Endothelial cell of umbilical vein (primary cell): ENCODE measurements around the gene HOMER1. TPM values are rescaled to one million over a fixed set of nuclear protein-coding genes. Genes with fewer than 3 reads are reported as not detected.

Experiments
- BruUV-seq: library from RNA; stranded (reverse); fragments of 400-500 nt; replicated peaks from 2 replicates; lab custom pipeline; 2021; lab: Mats Ljungman, UMichigan
- CTCF ChIA-PET: fragments of 300-600, 350-600 bp; sonication (Branson Sonifier 250); formaldehyde crosslinking; loops from one replicate; lab custom pipeline; 2021; ENCODE audit warnings: antibody characterized with exemption, inconsistent platforms; lab: Charles Lee
- POLR2A ChIA-PET: fragments of 300-600, 350-600 bp; sonication (Branson Sonifier 250); formaldehyde crosslinking; loops from one replicate; lab custom pipeline; 2021; ENCODE audit warnings: antibody characterized with exemption, inconsistent platforms; lab: Charles Lee
- DNase-seq: peaks from one replicate; pipeline ENCODE4 v3.0.0-alpha.2; 2011; ENCODE audit warnings: low read depth, low spot score
- FAIRE-seq: peaks from 2 replicates; lab custom pipeline; 2011; peaks lifted over from hg19 to GRCh38; lab: Jason Lieb, UNC
- H2AFZ ChIP-seq: 2 replicates; pipeline ENCODE4 v1.6.0; 2012; ENCODE audit warnings: low read depth, low read length, control low read depth, inconsistent platforms
- H3K27ac ChIP-seq: 2 replicates; pipeline ENCODE4 v1.5.1; 2011; ENCODE audit warnings: low read depth, mild to moderate bottlenecking, control low read depth, low read length, moderate library complexity; ENCODE audit not compliant: insufficient read depth
- H3K27me3 ChIP-seq, 2 experiments: 2 replicates each; pipeline versions ENCODE4 v1.6.0 to v1.6.1; 2011; ENCODE audit warnings: low read length in 2 of 2, mixed read lengths in 1 of 2; ENCODE audit not compliant: control insufficient read depth in 2 of 2, insufficient read depth in 2 of 2
- H3K36me3 ChIP-seq, 2 experiments: 2 replicates in 1 of 2; 3 replicates in 1 of 2; pipeline ENCODE4 v1.5.1; 2011; ENCODE audit warnings: low read length in 2 of 2, mild to moderate bottlenecking in 1 of 2, moderate library complexity in 1 of 2; ENCODE audit not compliant: control insufficient read depth in 2 of 2, insufficient read depth in 2 of 2; ENCODE audit errors: extremely low read depth in 1 of 2
- H3K4me1 ChIP-seq: 3 replicates; pipeline ENCODE4 v1.5.1; 2011; ENCODE audit warnings: mild to moderate bottlenecking, low read length; ENCODE audit not compliant: control insufficient read depth, insufficient read depth; ENCODE audit errors: extremely low read depth
- H3K4me2 ChIP-seq: 2 replicates; pipeline ENCODE4 v1.6.1; 2011; ENCODE audit warnings: low read length, control low read depth, mixed read lengths; ENCODE audit not compliant: insufficient read depth
- H3K4me3 ChIP-seq, 3 experiments: fragments of 200-600 bp in 1 of 3; sonication (generic), shearing (Covaris generic) in 1 of 3; replicated peaks in 1 of 3; 2 replicates each; pipeline ENCODE4 v1.5.1; 2011 to 2016; ENCODE audit warnings: control low read depth in 3 of 3, low read length in 3 of 3, mild to moderate bottlenecking in 2 of 3, inconsistent platforms in 1 of 3, low read depth in 1 of 3, moderate library complexity in 1 of 3; ENCODE audit not compliant: insufficient read depth in 1 of 3
- H3K79me2 ChIP-seq: 2 replicates; pipeline ENCODE4 v1.6.0; 2012; ENCODE audit warnings: low read length, inconsistent platforms; ENCODE audit not compliant: control insufficient read depth, insufficient read depth
- H3K9ac ChIP-seq: replicated peaks from 2 replicates; pipeline ENCODE3; 2011; ENCODE audit warnings: low read length, control low read depth; ENCODE audit not compliant: insufficient read depth; ENCODE audit errors: extremely low read depth
- H3K9me1 ChIP-seq: replicated peaks from 3 replicates; pipeline ENCODE4 v1.6.0; 2011; ENCODE audit warnings: mild to moderate bottlenecking, low read length; ENCODE audit not compliant: control insufficient read depth, insufficient read depth; ENCODE audit errors: extremely low read depth
- H3K9me3 ChIP-seq: replicated peaks from 2 replicates; pipeline ENCODE4 v1.5.1; 2012; ENCODE audit warnings: low read length, inconsistent platforms; ENCODE audit not compliant: control insufficient read depth, insufficient read depth
- H4K20me1 ChIP-seq: replicated peaks from 2 replicates; pipeline ENCODE3; 2011; ENCODE audit warnings: mild to moderate bottlenecking, low read length; ENCODE audit not compliant: control insufficient read depth, insufficient read depth; ENCODE audit errors: extremely low read depth
- EZH2 ChIP-seq: IDR thresholded peaks from 2 replicates; pipeline ENCODE4 v1.6.1; 2012; ENCODE audit warnings: borderline replicate concordance, low read depth, mild to moderate bottlenecking, moderate library complexity, low read length, inconsistent platforms; ENCODE audit not compliant: severe bottlenecking
- FOS ChIP-seq: IDR thresholded peaks from 2 replicates; pipeline ENCODE4 v1.6.1; 2011; ENCODE audit warnings: mild to moderate bottlenecking, low read length, moderate library complexity, borderline replicate concordance; ENCODE audit not compliant: insufficient read depth
- GATA2 ChIP-seq: IDR thresholded peaks from 2 replicates; pipeline ENCODE4 v1.7.0; 2011; ENCODE audit warnings: low read depth, mild to moderate bottlenecking, moderate library complexity, mixed read lengths, low read length; ENCODE audit not compliant: insufficient read length, insufficient read depth
- JUN ChIP-seq: IDR thresholded peaks from 2 replicates; pipeline ENCODE4 v1.6.1; 2011; ENCODE audit warnings: borderline replicate concordance, low read depth; ENCODE audit not compliant: insufficient read length, insufficient read depth
- MYC ChIP-seq: IDR thresholded peaks from one replicate; pipeline ENCODE4 v1.6.1; 2011; ENCODE audit warnings: mild to moderate bottlenecking, low read depth, low read length
- dilution Hi-C: fragments of 300-500 bp; cut with MboI; formaldehyde crosslinking; loops from one replicate; pipeline ENCODE4 v1.15.0; 2019; ENCODE audit warnings: low sequenced_read_pairs; ENCODE audit not compliant: extremely low pct_ligation_motif_present
- intact Hi-C: fragments of 100-400 bp; cut with micrococcal nuclease; formaldehyde crosslinking; loops from one replicate; pipeline ENCODE4 v1.10.0; 2022
- polyA plus RNA-seq, 4 experiments: library from polyadenylated mRNA; depleted of rRNA in 3 of 4; stranded (reverse) in 3 of 4; unstranded in 1 of 4; fragments of >200 nt; gene quantifications; 2 replicates each; pipeline versions ENCODE4 v1.2.1 to v1.2.3, GENCODE V29; 2011 to 2012; ENCODE audit warnings: missing spikeins in 1 of 4
- total RNA-seq: library from RNA; stranded (reverse); gene quantifications from 2 replicates; pipeline ENCODE4 v1.2.3, GENCODE V29; 2021
- TF ChIP-seq, protein P1 (sequence below): IDR thresholded peaks from 2 replicates; pipeline ENCODE4 v1.6.1; 2011; ENCODE audit not compliant: insufficient read depth, insufficient read length
- TF ChIP-seq, protein P2 (sequence below), 2 donors: IDR thresholded peaks; 1 replicate in 1 of 2; 2 replicates in 1 of 2; pipeline ENCODE4 v1.5.1; 2011; ENCODE audit warnings: low read length in 2 of 2, mild to moderate bottlenecking in 2 of 2, moderate library complexity in 2 of 2, control low read depth in 1 of 2, inconsistent platforms in 1 of 2, low read depth in 1 of 2; ENCODE audit not compliant: insufficient read depth in 1 of 2; ENCODE audit errors: extremely low read depth in 1 of 2

The HOMER1 gene
- total and polyA plus RNA-seq, 2 donors (not counting 3 experiments of a cell fraction or from before 2014, with no cell fraction given), result 0.57 to 3.9 TPM

DNA sequence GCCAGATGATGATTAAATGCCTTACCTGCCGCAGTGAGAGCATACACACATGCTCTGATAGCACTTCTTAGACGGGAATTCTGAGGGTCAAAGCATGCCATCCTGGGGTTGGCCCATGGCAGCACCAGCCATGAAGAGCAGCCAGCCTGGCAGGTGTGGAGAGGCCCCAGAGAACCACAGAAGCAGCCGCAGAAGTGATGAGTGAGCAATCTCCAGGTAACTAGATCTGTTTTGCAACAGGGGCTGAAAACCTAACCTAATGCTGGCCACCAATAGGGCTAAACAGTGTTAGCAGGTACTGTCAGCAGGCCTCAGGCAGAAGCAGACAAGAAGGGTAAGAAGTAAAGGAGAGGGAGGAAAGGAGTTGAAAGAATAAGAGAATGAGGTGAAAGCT, 33.5 kb upstream of the HOMER1 start:
- DNase-seq (no peak), FAIRE-seq (no peak)
- Histone ChIP-seq H3K9me3 (no peaks in the 10 kb centered on the region), H3K9me1 (no peaks in the 10 kb centered on the region), H3K79me2 (no peaks in the 10 kb centered on the region), H3K9ac (no peak overlapping the region), H4K20me1 (no peaks in the 10 kb centered on the region), H3K27me3 (peaks cover 0 to under 1% of the 10 kb centered on the region in 2 experiments), H2AFZ (no peak overlapping the region), H3K4me1 (no peaks in the 10 kb centered on the region), H3K27ac (no peak overlapping the region), H3K4me2 (no peak overlapping the region), H3K4me3 (no peak overlapping the region), H3K36me3 (no peaks in the 10 kb centered on the region)
- ChIA-PET POLR2A (no interaction called here), CTCF (no interaction called here)
- intact Hi-C loops, result no loop called here
- BruUV-seq, result no TSS peak
- TF ChIP-seq JUN, result no peak
- TF ChIP-seq GATA2, result no peak
- no peak for TF ChIP-seq FOS
- TF ChIP-seq, protein P1, sequence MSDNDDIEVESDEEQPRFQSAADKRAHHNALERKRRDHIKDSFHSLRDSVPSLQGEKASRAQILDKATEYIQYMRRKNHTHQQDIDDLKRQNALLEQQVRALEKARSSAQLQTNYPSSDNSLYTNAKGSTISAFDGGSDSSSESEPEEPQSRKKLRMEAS, result no peak
- TF ChIP-seq EZH2, result no peak
- dilution Hi-C loops, result no loop called here

DNA sequence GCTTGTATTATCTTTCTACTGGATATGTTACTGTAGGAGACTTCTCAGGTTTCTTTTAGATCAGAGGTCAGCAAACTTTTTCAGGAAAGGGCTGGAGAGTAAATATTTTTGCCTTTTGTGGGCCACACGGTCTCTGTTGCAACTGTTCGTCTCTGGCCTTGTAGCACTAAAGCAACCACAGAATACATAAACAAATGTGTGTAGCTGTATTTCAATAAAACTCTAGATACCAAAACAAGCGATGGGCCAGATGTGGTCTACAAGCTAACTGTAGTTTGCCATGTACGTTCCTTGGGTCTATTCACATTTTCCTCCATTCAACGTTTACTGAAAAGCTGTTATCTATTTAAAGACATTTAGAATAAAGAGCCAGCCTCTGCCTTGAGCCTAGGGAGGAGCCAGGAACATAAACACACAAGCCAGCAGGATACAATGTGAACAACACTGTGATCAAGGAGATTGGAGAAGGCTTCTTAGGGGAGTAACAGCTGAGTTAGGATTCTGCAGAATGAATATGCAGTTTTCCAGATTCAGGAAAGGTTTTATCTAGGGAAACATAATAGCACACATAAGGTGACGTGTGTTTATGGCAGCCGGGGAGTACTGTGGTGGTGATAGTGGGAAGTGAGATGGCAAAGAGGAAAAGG, 33.0 kb upstream of the HOMER1 start:
- POLR2A ChIA-PET, result no interaction called here
- H3K36me3 ChIP-seq, result no peaks in the 10 kb centered on the region
- H2AFZ ChIP-seq, result no peak overlapping the region

More for the DNA sequence above, 33.0 kb upstream of the HOMER1 start:
- no peaks in the 10 kb centered on the region for H4K20me1 ChIP-seq
- H3K27ac ChIP-seq, result no peak overlapping the region
- intact Hi-C loops (no loop called here), dilution Hi-C loops (no loop called here)
- H3K79me2 ChIP-seq, result no peaks in the 10 kb centered on the region
- no peaks in the 10 kb centered on the region for H3K4me1 ChIP-seq
- no peaks in the 10 kb centered on the region for H3K9me1 ChIP-seq
- no peaks in the 10 kb centered on the region for H3K9me3 ChIP-seq
- no peak overlapping the region for H3K9ac ChIP-seq
- FAIRE-seq, result no peak
- no peak overlapping the region for H3K4me2 ChIP-seq
- no peak overlapping the region for H3K4me3 ChIP-seq
- CTCF ChIA-PET, result no interaction called here
- TF ChIP-seq FOS (no peak), MYC (no peak), GATA2 (no peak), JUN (no peak)
- TF ChIP-seq, protein P2, sequence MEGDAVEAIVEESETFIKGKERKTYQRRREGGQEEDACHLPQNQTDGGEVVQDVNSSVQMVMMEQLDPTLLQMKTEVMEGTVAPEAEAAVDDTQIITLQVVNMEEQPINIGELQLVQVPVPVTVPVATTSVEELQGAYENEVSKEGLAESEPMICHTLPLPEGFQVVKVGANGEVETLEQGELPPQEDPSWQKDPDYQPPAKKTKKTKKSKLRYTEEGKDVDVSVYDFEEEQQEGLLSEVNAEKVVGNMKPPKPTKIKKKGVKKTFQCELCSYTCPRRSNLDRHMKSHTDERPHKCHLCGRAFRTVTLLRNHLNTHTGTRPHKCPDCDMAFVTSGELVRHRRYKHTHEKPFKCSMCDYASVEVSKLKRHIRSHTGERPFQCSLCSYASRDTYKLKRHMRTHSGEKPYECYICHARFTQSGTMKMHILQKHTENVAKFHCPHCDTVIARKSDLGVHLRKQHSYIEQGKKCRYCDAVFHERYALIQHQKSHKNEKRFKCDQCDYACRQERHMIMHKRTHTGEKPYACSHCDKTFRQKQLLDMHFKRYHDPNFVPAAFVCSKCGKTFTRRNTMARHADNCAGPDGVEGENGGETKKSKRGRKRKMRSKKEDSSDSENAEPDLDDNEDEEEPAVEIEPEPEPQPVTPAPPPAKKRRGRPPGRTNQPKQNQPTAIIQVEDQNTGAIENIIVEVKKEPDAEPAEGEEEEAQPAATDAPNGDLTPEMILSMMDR (IDR thresholded peaks at IDR 0.05; ENCODE audit: extremely low read depth in 1 of 2, insufficient read depth in 1 of 2, low read depth in 1 of 2, low read length in 2 of 2), result no peak
- TF ChIP-seq, protein P1, result no peak
- no TSS peak for BruUV-seq
- no peaks in the 10 kb centered on the region for H3K27me3 ChIP-seq
- no peak for DNase-seq
